HepG2 (cell line): ENCODE data around the gene ZFP36. TPM values are rescaled to one million over a fixed set of nuclear protein-coding genes. Genes with fewer than 3 reads are reported as not detected.

ENCODE experiments used
- ATF2 ChIP-seq: sonication (generic); formaldehyde crosslinking; IDR thresholded peaks from 2 replicates; pipeline ENCODE4 v1.4.0; 2020; ENCODE audit warnings: missing genetic modification reagents
- ATF4 ChIP-seq, 2 experiments: fragments of 450-650 bp in 1 of 2; sonication (generic) in 1 of 2; formaldehyde crosslinking; IDR thresholded peaks; 2 replicates each; pipeline versions ENCODE4 v1.5.0 to v1.8.0; 2020 to 2022; ENCODE audit warnings: mild to moderate bottlenecking in 1 of 2, missing genetic modification reagents in 1 of 2
- CBFB ChIP-seq: sonication (generic); formaldehyde crosslinking; IDR thresholded peaks from 2 replicates; pipeline ENCODE4 v1.4.0; 2020; ENCODE audit warnings: missing genetic modification reagents
- CERS6 ChIP-seq: sonication (generic); formaldehyde crosslinking; IDR thresholded peaks from 2 replicates; pipeline ENCODE4 v1.5.0; 2020; ENCODE audit warnings: missing genetic modification reagents
- MAX ChIP-seq: IDR thresholded peaks from 2 replicates; pipeline ENCODE4 v1.6.1; 2012; ENCODE audit warnings: inconsistent platforms
- NR3C1 ChIP-seq: sonication (generic); formaldehyde crosslinking; IDR thresholded peaks from 2 replicates; pipeline ENCODE4 v1.4.0; 2020; ENCODE audit warnings: missing genetic modification reagents
- RFXANK ChIP-seq: IDR thresholded peaks from 2 replicates; pipeline ENCODE4 v1.6.1; 2016
- RXRB ChIP-seq: IDR thresholded peaks from 2 replicates; pipeline ENCODE4 v1.6.1; 2016; ENCODE audit warnings: borderline replicate concordance, missing genetic modification reagents, missing compliant biosample characterization
- SAP130 ChIP-seq: IDR thresholded peaks from 2 replicates; pipeline ENCODE4 v1.6.1; 2016; ENCODE audit warnings: low read depth
- TRIM22 ChIP-seq: fragments of 450-650 bp; IDR thresholded peaks from 2 replicates; pipeline ENCODE4 v1.6.1; 2017
- ZNF343 ChIP-seq: sonication (generic); formaldehyde crosslinking; IDR thresholded peaks from 2 replicates; pipeline ENCODE4 v1.4.0; 2020; ENCODE audit warnings: mild to moderate bottlenecking, missing genetic modification reagents
- polyA plus RNA-seq, 8 experiments: library from polyadenylated mRNA; depleted of rRNA in 3 of 8; stranded (reverse) in 7 of 8; unstranded in 1 of 8; fragments of >200 nt; fragmentation: Illumina TruSeq in 4 of 8; extraction: Trizol in 4 of 8; gene quantifications; 2 replicates each; pipeline versions ENCODE4 v1.2.1 to v1.2.3, GENCODE V29; 2011 to 2016; ENCODE audit warnings: low read depth in 4 of 8, missing spikeins in 1 of 8, mixed read lengths in 1 of 8; ENCODE audit not compliant: insufficient read depth in 1 of 8
- total RNA-seq, 5 experiments: library from RNA; depleted of rRNA; stranded (reverse); fragments of >200 nt; fragmentation: Illumina TruSeq; extraction: Trizol; gene quantifications; 2 replicates each; pipeline ENCODE4 v1.2.3, GENCODE V29; 2016; ENCODE audit warnings: low read depth in 1 of 5
- TF ChIP-seq, protein P1 (sequence below): sonication (generic); formaldehyde crosslinking; IDR thresholded peaks from 2 replicates; pipeline ENCODE4 v1.4.0; 2020; ENCODE audit warnings: mild to moderate bottlenecking, missing genetic modification reagents
- TF ChIP-seq, protein P2 (sequence below): sonication (generic); formaldehyde crosslinking; IDR thresholded peaks from 2 replicates; pipeline ENCODE4 v1.5.1; 2020; ENCODE audit warnings: mild to moderate bottlenecking, moderate library complexity, missing genetic modification reagents

The ZFP36 gene
- total and polyA plus RNA-seq, 2 of the 13 experiments (the other 11 are each of a cell fraction or from before 2014, with no cell fraction given), result 1.4 to 1.7 TPM

GRCh38 chr19:39412100-39412866 lies 5.6 kb downstream of the ZFP36 start, which contains the start of gene PLEKHG2 (continued):
- TF ChIP-seq, protein P1, sequence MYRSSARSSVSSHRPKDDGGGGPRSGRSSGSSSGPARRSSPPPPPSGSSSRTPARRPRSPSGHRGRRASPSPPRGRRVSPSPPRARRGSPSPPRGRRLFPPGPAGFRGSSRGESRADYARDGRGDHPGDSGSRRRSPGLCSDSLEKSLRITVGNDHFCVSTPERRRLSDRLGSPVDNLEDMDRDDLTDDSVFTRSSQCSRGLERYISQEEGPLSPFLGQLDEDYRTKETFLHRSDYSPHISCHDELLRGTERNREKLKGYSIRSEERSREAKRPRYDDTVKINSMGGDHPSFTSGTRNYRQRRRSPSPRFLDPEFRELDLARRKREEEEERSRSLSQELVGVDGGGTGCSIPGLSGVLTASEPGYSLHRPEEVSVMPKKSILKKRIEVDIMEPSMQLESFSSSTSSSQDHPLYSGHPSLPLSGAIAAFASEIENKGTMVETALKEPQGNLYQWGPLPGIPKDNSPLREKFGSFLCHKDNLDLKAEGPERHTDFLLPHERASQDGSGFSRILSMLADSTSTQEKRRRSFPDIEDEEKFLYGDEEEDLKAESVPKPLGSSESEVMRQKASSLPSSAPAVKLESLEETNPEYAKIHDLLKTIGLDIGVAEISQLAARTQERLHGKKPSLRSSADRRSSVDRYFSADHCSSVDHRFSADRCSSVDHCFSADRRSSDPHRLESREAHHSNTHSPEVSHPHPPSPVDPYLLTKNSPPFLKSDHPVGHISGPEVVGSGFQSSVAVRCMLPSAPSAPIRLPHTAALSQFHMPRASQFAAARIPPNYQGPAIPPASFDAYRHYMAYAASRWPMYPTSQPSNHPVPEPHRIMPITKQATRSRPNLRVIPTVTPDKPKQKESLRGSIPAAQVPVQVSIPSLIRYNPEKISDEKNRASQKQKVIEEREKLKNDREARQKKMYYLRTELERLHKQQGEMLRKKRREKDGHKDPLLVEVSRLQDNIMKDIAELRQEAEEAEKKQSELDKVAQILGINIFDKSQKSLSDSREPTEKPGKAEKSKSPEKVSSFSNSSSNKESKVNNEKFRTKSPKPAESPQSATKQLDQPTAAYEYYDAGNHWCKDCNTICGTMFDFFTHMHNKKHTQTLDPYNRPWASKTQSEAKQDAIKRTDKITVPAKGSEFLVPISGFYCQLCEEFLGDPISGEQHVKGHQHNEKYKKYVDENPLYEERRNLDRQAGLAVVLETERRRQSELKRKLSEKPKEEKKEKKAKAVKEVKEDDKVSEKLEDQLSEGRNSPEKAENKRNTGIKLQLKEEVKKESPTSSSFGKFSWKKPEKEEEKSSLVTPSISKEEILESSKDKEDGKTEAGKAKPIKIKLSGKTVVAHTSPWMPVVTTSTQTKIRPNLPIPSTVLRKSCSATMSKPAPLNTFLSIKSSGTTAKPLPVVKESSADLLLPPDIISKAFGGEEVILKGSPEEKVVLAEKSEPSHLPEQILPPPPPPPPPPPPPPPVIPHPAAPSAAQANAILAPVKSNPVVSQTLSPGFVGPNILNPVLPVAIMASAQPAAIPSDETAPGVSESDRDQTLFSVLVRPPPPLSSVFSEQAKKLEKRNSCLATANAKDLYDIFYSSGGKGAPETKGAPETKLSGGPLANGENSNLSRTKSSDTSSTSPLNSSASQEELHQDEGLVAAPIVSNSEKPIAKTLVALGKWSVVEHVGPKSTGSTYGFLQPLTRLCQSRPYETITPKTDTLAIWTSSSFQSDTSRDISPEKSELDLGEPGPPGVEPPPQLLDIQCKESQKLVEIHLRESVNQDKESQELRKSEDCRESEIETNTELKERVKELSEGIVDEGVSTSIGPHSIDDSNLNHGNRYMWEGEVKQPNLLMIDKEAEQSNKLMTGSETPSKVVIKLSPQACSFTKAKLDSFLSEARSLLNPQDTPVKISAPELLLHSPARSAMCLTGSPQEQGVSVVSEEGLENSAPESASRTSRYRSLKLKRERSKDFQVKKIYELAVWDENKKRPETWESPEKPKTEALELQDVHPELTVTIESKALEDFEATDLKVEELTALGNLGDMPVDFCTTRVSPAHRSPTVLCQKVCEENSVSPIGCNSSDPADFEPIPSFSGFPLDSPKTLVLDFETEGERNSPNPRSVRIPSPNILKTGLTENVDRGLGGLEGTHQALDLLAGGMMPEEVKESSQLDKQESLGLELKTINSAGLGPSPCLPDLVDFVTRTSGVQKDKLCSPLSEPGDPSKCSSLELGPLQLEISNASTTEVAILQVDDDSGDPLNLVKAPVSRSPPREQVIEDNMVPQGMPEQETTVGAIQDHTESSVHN (CRISPR knock-in tag), result 0 out of 2 replicates have a peak, but pooled peaks have one; percentile 63
- TF ChIP-seq MAX (peak; percentile 89), RFXANK (CRISPR knock-in tag) (0 out of 2 replicates have a peak, but pooled peaks have one; percentile 78), ATF4 (CRISPR knock-in tag; IDR thresholded peaks at IDR 0.05) (peak in 1 of 2 experiments; percentile 51; a peak in 1 of 4 replicates), SAP130 (CRISPR knock-in tag) (peak; percentile 67), ZNF343 (peak; percentile 69; the same call in 1 of the 2 replicates), CBFB (CRISPR knock-in tag) (peak; percentile 64), CERS6 (no peak), TRIM22 (no peak), ATF2 (CRISPR knock-in tag) (peak; percentile 90), NR3C1 (no peak), RXRB (CRISPR knock-in tag) (peak; percentile 66)
- TF ChIP-seq, protein P2, sequence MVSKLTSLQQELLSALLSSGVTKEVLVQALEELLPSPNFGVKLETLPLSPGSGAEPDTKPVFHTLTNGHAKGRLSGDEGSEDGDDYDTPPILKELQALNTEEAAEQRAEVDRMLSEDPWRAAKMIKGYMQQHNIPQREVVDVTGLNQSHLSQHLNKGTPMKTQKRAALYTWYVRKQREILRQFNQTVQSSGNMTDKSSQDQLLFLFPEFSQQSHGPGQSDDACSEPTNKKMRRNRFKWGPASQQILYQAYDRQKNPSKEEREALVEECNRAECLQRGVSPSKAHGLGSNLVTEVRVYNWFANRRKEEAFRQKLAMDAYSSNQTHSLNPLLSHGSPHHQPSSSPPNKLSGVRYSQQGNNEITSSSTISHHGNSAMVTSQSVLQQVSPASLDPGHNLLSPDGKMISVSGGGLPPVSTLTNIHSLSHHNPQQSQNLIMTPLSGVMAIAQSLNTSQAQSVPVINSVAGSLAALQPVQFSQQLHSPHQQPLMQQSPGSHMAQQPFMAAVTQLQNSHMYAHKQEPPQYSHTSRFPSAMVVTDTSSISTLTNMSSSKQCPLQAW (CRISPR knock-in tag), result 0 out of 2 replicates have a peak, but pooled peaks have one; percentile 30
